OCI-LY3 (cell line): ENCODE data around the gene BICD1.

Experiments
- EZH2phosphoT487 ChIP-seq: fragments of 200-600 bp; shearing (Covaris generic); IDR thresholded peaks from 2 replicates; pipeline ENCODE4 v1.6.1; 2018; ENCODE audit warnings: antibody characterized with exemption, mixed run types, low read depth
- TF ChIP-seq, protein P1 (sequence below): fragments of 200-600, 300-600 bp; sonication (generic); IDR thresholded peaks from 2 replicates; pipeline ENCODE4 v1.5.1; 2014; ENCODE audit warnings: antibody characterized with exemption, low read length, low read depth

DNA sequence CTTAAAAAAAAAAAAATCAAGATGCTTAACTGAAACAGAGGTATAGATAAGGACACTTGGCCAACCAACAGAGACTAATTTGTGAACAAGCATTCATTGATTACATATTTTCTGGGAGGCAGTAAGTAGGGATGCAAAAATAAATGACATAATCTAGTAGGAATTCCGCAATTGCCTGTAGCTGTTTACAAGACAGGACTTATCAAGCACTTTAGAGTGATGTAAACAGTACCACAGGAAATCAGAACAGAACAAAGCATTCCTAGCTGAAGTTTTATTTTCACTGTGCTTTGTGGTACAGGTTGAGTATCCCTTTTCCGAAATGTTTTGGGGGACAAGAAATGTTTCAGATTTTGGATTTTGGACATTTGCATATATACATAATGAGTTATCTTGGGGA is 224.5 kb downstream of the BICD1 start:
- TF ChIP-seq, protein P1, sequence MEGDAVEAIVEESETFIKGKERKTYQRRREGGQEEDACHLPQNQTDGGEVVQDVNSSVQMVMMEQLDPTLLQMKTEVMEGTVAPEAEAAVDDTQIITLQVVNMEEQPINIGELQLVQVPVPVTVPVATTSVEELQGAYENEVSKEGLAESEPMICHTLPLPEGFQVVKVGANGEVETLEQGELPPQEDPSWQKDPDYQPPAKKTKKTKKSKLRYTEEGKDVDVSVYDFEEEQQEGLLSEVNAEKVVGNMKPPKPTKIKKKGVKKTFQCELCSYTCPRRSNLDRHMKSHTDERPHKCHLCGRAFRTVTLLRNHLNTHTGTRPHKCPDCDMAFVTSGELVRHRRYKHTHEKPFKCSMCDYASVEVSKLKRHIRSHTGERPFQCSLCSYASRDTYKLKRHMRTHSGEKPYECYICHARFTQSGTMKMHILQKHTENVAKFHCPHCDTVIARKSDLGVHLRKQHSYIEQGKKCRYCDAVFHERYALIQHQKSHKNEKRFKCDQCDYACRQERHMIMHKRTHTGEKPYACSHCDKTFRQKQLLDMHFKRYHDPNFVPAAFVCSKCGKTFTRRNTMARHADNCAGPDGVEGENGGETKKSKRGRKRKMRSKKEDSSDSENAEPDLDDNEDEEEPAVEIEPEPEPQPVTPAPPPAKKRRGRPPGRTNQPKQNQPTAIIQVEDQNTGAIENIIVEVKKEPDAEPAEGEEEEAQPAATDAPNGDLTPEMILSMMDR: no peak
- no peak for TF ChIP-seq EZH2phosphoT487
